ENCODE measurements around the gene KCNQ1OT1.
"Not testable (repeated sequence)": the region's sequence is repeated elsewhere in the genome, so short reads cannot be mapped to it uniquely, and the experiment has no call there.

Gene KCNQ1OT1

DNA sequence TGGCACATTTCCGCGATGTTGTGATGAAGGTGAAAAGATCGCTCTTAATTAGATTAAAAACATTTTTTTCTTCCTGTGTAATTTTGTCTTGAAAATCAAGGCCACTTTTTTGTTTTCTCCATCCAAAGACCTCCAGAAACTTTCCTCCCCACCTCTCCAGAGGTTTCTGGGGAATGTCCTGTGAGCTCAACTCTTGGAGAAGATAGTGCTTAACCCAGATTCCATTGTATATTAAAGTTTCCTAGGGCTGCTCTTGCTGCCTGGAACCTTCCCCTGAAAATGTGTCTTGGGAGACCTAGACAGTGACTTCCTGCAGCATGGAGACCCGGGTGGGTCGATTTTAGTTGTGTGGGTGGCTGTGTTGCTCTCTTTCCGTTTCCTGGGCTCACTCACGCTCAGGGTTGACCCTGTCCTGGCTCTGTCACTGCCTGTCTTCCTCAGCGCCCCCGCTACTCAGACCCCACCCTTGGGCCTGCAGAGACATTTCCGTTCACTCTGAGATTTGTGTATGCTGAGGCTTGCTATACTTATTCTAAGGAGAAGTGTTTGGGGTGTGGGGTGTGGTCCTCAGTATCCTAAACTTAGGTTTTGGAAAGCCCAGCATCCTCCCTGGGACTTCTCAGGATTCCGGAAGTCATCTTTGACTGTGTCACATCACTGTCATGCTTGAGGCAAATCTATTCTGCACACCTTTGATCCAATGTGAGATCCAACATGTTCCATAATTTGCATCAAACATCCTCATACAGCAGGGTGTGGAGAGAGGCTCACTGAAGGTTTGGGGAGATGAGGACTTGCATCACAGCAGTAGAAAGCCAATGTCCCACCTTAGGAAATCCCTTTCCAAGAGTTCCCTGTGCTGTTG, 47.2 kb downstream of the KCNQ1OT1 start:
- DNase-seq (ENCODE audit: low spot score) = no peak

GRCh38 chr11:2651826-2652271, 47.9 kb downstream of the KCNQ1OT1 start:
- no peak for DNase-seq (ENCODE audit: low spot score)

- no peak for DNase-seq (ENCODE audit: low spot score)
Measured at GRCh38 chr11:2651054-2651617, 48.7 kb downstream of the KCNQ1OT1 start.

DNA sequence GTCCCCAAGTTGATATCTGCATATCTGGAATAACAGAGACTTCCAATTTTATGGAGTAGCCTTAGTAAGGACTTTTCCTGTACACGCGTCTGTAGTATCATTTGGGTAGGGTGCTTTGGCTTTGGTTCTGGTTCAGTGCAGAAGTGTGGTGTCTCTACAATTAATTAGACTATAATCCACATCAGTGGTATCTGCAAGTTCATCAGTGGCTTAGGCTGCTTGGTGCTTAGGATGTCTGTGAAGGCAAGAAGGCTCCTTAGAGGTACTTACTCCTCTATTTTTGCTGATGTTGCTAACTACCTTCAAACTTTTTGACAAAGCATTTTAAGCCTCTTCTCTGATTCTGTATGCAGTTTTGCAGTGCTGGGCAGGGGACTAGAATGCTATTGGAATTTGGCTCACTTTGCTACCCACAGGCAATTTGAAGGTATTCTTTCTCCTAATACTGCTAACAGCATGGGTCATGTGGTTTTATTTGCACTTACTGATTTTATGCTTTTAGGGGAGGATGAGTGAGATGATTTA, 49.4 kb downstream of the KCNQ1OT1 start:
- DNase-seq (ENCODE audit: low spot score) = no peak

DNA sequence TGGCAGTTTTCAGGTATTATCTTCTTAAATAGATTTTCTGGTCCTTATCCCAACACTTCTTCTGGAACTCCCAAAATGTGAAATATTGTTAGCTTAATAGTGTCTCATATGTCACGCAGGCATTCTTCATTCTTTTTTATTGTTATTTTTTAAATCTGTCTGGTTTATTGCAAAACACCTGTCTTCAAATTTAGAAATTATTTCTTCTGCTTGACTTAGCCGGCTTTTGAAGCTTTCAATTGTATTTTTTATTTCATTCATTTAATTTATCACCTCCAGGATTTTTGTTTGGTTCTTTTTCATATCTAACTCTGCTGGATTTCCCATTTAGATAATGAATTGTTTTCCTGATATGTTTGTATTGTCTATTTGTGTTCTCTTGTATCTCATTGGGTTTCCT, 49.9 kb downstream of the KCNQ1OT1 start:
- no peak for DNase-seq (ENCODE audit: low spot score)

DNA sequence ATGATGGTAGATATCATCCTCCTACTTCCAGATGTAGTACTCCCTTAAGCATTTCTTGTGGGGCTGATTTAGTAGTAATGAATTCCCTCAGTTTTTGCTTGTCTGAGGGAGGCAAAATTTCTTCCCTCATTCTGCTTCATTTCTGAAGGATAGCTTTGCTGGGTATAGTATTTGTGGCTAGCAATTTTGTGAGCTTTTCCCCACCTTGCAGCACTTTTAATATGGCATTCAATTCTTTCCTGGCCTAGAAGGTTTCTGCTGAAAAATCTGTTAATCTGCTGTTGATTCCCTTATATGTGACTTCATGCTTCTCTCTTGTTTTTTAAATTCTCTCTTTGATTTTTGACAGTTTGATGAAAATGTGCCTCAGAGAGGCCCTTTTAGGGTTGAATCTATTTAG, 50.4 kb downstream of the KCNQ1OT1 start:
- no peak for DNase-seq (ENCODE audit: low spot score)

DNA sequence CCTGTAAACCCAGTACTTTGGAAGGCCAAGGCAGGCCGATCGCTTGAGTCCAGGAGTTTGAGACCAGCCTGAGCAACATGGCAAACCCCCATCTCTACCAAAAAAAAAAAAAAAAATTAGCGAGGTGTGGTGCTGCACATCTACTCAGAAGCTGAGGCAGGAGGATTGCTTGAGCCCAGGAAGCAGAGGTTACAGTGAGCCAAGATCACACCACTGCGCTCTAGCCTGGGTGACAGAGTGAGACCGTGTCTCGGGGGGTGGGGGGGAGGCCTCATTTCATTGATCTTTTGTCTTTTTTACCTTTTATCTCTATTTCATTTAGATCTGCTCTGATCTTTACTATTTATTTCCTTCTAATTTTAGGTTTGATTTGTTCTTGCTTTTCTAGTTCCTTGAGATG, 51.8 kb downstream of the KCNQ1OT1 start:
- DNase-seq (ENCODE audit: low spot score) = no peak

- DNase-seq (ENCODE audit: low spot score) = no peak
Measured at GRCh38 chr11:2647167-2647566, 52.6 kb downstream of the KCNQ1OT1 start.

GRCh38 chr11:2645779-2646118, 54.0 kb downstream of the KCNQ1OT1 start:
- DNase-seq (ENCODE audit: low spot score) = no peak

- no peak for DNase-seq (ENCODE audit: low spot score)
Measured at GRCh38 chr11:2644844-2645778, 54.7 kb downstream of the KCNQ1OT1 start.

- no peak for DNase-seq (ENCODE audit: low spot score)
Measured at GRCh38 chr11:2643746-2644145, 56.0 kb downstream of the KCNQ1OT1 start.

- no peak for DNase-seq (ENCODE audit: low spot score)
Measured at GRCh38 chr11:2641623-2642022, 58.2 kb downstream of the KCNQ1OT1 start.

DNA sequence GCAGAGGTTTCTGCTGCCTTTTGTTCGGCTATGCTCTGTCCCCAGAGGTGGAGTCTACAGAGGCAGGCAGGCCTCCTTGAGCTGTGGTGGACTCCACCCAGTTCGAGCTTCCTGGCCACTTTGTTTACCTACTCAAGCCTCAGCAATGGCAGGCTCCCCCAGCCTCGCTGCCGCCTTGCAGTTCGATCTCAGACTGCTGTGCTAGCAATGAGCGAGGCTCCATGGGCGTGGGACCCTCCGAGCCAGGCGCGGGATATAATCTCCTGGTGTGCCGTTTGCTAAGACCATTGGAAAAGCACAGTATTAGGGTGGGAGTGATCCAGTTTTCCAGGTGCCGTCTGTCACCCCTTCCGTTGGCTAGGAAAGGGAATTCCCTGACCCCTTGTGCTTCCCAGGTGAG, 60.0 kb downstream of the KCNQ1OT1 start:
- not testable (repeated sequence) for DNase-seq (ENCODE audit: low spot score)

DNA sequence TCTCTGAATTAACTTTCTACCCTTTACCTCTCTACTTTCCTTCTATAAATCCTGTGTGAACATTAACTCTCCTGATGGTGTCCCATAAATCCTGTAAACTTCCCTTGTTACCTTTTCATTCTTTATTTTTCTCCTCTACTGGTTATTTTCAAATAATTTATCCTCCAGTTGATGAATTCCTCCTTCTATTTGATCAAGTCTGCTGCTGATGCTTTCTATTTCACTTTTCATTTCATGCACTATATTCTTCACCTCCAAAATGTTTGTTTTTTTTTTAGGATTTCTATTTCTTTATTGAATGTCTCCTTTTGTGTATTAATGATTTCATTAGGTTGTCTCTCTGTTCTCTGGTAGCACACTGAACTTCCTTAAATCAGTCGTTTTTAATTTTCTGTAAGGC, 68.6 kb downstream of the KCNQ1OT1 start:
- DNase-seq (ENCODE audit: low spot score) = no peak

DNA sequence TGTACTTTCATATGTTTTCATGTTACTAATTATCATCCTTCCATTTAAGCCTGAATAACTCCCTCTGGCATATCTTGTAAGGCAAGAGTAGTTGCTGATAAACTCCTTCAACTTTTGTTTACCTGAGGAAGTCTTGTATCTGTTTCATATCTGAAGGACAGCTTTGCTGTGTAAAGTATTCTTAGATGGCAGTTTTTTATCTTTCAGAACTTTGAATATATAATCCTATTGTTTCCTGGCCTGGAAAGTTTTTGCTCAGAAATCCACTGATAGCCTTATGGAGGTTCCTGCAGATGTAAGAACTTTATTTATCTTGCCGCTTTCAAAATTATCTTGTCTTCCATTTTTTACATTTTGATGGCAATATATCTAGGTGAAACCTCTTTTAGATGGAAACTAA, 69.1 kb downstream of the KCNQ1OT1 start:
- DNase-seq (ENCODE audit: low spot score) = no peak

DNA sequence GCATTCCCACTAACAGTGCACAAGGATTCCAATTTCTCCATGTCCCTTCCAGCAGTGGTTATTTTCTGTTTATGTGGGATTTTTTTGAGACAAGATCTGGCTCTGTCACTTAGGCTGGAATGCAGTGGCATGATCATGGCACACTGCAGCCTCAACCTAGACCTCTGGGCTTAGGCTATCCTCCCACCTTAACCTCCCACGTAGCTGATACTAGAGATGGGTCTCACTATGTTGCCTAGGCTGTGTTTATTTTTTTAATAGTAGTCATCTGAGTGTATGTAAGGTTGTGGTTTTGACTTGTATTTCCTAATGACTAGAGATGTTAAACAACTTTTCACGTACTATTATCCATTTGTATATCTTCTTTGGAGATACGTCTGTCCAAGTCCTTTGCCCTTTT, 74.6 kb downstream of the KCNQ1OT1 start:
- DNase-seq (ENCODE audit: low spot score) = no peak

- no peak for DNase-seq (ENCODE audit: low spot score)
Measured at GRCh38 chr11:2621894-2622293, 77.9 kb downstream of the KCNQ1OT1 start.

- DNase-seq (ENCODE audit: low spot score) = no peak
Measured at GRCh38 chr11:2612884-2613571, 86.8 kb downstream of the KCNQ1OT1 start.

DNA sequence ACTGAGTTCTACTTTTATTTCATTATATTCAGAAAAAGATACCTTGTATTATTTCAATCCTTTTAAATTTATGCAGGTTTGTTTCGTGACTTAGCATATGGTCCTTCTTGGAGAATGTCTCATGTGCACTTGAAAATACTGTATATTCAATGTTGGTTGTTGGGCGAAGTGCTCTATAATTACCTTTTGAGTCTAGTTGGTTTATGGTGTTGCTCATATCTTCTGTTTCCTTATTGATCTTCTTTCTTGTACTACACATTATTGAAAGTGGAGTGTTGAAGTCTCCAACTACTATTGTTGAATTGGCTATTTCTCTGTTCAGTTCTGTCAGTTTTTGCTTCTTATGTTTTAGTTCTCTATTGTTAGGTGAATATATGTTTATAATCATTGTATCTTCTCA, 90.4 kb downstream of the KCNQ1OT1 start:
- DNase-seq (ENCODE audit: low spot score) = no peak

- no peak for DNase-seq (ENCODE audit: low spot score)
Measured at GRCh38 chr11:2599561-2600189, 100.1 kb downstream of the KCNQ1OT1 start.

DNA sequence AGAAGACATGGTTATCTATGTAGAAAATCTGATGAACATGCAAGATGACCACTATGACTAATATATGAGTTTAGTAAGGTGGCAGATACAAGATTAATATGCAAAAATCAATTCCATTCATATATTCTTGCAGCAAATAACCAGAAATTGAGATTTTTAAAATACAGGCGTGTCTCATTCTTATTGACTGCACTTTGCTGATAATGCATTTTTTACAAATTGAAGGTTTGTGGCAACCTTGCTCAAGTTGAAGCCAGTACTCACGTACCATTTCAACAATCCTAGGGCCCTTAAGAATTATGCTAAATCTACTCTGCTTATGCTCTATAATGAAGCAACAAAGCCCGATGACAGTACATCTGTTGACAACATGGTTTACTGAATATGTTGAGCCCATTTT, 104.6 kb downstream of the KCNQ1OT1 start:
- DNase-seq (ENCODE audit: low spot score) = no peak
